ENCODE data around the gene MRPL12.

Gene MRPL12

GRCh38 chr17:81697261-81698044, 5.7 kb upstream of the MRPL12 start:
- Mint-ChIP-seq H3K27ac (ENCODE audit: low read depth) (peak overlapping the region; percentile 25), H3K9me3 (no peaks in the 10 kb centered on the region), H3K4me3 (no peak overlapping the region), H3K4me1 (peaks cover 17% of the 10 kb centered on the region), H3K27me3 (no peaks in the 10 kb centered on the region), H3K36me3 (ENCODE audit: insufficient read depth) (peaks cover 22% of the 10 kb centered on the region)
- ATAC-seq (replicated peaks; ENCODE audit: extremely low read depth, poor library complexity, severe bottlenecking): no peak
- DNase-seq (ENCODE audit: low spot score in 2 of 2): no peak

GRCh38 chr17:81700353-81701287, 2.5 kb upstream of the MRPL12 start:
- H3K9me3 Mint-ChIP-seq: no peaks in the 10 kb centered on the region
- DNase-seq (ENCODE audit: low spot score in 2 of 2): no peak
- ATAC-seq (replicated peaks; ENCODE audit: extremely low read depth, poor library complexity, severe bottlenecking): no peak
- H3K27ac Mint-ChIP-seq (ENCODE audit: low read depth): peak overlapping the region; percentile 95
- peaks cover 40% of the 10 kb centered on the region for H3K36me3 Mint-ChIP-seq (ENCODE audit: insufficient read depth)
- peaks cover 24% of the 10 kb centered on the region for H3K4me1 Mint-ChIP-seq
- H3K4me3 Mint-ChIP-seq: peak overlapping the region; percentile 91
- no peaks in the 10 kb centered on the region for H3K27me3 Mint-ChIP-seq

- Mint-ChIP-seq H3K36me3 (ENCODE audit: insufficient read depth) (peaks cover 42% of the 10 kb centered on the region), H3K27me3 (no peaks in the 10 kb centered on the region), H3K27ac (ENCODE audit: low read depth) (peak overlapping the region; percentile 95), H3K4me1 (peaks cover 29% of the 10 kb centered on the region), H3K9me3 (no peaks in the 10 kb centered on the region), H3K4me3 (peak overlapping the region; percentile 91)
- DNase-seq (ENCODE audit: low spot score in 2 of 2) (no peak), ATAC-seq (replicated peaks; ENCODE audit: extremely low read depth, poor library complexity, severe bottlenecking) (no peak)
These were observed 1.7 kb upstream of the MRPL12 start for GRCh38 chr17:81701288-81702071.

GRCh38 chr17:81703747-81704654, 834 bp downstream of the MRPL12 start:
- H3K4me1 Mint-ChIP-seq: peaks cover 34% of the 10 kb centered on the region
- ATAC-seq (replicated peaks; ENCODE audit: extremely low read depth, poor library complexity, severe bottlenecking): peak; percentile 34
- no peak for DNase-seq (ENCODE audit: low spot score in 2 of 2)
- no peaks in the 10 kb centered on the region for H3K27me3 Mint-ChIP-seq
- no peaks in the 10 kb centered on the region for H3K9me3 Mint-ChIP-seq
- H3K27ac Mint-ChIP-seq (ENCODE audit: low read depth): peak overlapping the region; percentile 95
- peaks cover 43% of the 10 kb centered on the region for H3K36me3 Mint-ChIP-seq (ENCODE audit: insufficient read depth)
- H3K4me3 Mint-ChIP-seq: peak overlapping the region; percentile 91

GRCh38 chr17:81705518-81706231, 2.5 kb downstream of the MRPL12 start:
- H3K9me3 Mint-ChIP-seq: no peaks in the 10 kb centered on the region
- peaks cover 40% of the 10 kb centered on the region for H3K36me3 Mint-ChIP-seq (ENCODE audit: insufficient read depth)
- peak overlapping the region; percentile 14 for H3K27ac Mint-ChIP-seq (ENCODE audit: low read depth)
- no peak for ATAC-seq (replicated peaks; ENCODE audit: extremely low read depth, poor library complexity, severe bottlenecking)
- no peak for DNase-seq (ENCODE audit: low spot score in 2 of 2)
- peaks cover 32% of the 10 kb centered on the region for H3K4me1 Mint-ChIP-seq
- no peaks in the 10 kb centered on the region for H3K27me3 Mint-ChIP-seq
- H3K4me3 Mint-ChIP-seq: no peak overlapping the region

- no peak for DNase-seq (ENCODE audit: low spot score in 2 of 2)
- no peak for ATAC-seq (replicated peaks; ENCODE audit: extremely low read depth, poor library complexity, severe bottlenecking)
- Mint-ChIP-seq H3K36me3 (ENCODE audit: insufficient read depth) (peaks cover 40% of the 10 kb centered on the region), H3K27me3 (no peaks in the 10 kb centered on the region), H3K4me1 (peaks cover 27% of the 10 kb centered on the region), H3K9me3 (no peaks in the 10 kb centered on the region), H3K4me3 (no peak overlapping the region), H3K27ac (ENCODE audit: low read depth) (no peak overlapping the region)
These were observed 3.1 kb downstream of the MRPL12 start for GRCh38 chr17:81706232-81706611.

- Mint-ChIP-seq H3K4me1 (peaks cover 21% of the 10 kb centered on the region), H3K36me3 (ENCODE audit: insufficient read depth) (peaks cover 39% of the 10 kb centered on the region), H3K9me3 (no peaks in the 10 kb centered on the region), H3K4me3 (no peak overlapping the region), H3K27me3 (no peaks in the 10 kb centered on the region), H3K27ac (ENCODE audit: low read depth) (no peak overlapping the region)
- DNase-seq (ENCODE audit: low spot score in 2 of 2): no peak
- no peak for ATAC-seq (replicated peaks; ENCODE audit: extremely low read depth, poor library complexity, severe bottlenecking)
These were observed 3.8 kb downstream of the MRPL12 start for GRCh38 chr17:81706757-81707624.

GRCh38 chr17:81707725-81708646, 4.8 kb downstream of the MRPL12 start:
- Mint-ChIP-seq H3K27me3 (no peaks in the 10 kb centered on the region), H3K4me3 (no peak overlapping the region), H3K36me3 (ENCODE audit: insufficient read depth) (peaks cover 34% of the 10 kb centered on the region), H3K9me3 (no peaks in the 10 kb centered on the region), H3K4me1 (peaks cover 17% of the 10 kb centered on the region), H3K27ac (ENCODE audit: low read depth) (no peak overlapping the region)
- ATAC-seq (replicated peaks; ENCODE audit: extremely low read depth, poor library complexity, severe bottlenecking) (no peak), DNase-seq (ENCODE audit: low spot score in 2 of 2) (no peak)

GRCh38 chr17:81708739-81709185, 5.6 kb downstream of the MRPL12 start:
- no peak for DNase-seq (ENCODE audit: low spot score in 2 of 2)
- no peaks in the 10 kb centered on the region for H3K27me3 Mint-ChIP-seq
- no peak overlapping the region for H3K27ac Mint-ChIP-seq (ENCODE audit: low read depth)
- no peaks in the 10 kb centered on the region for H3K9me3 Mint-ChIP-seq
- H3K36me3 Mint-ChIP-seq (ENCODE audit: insufficient read depth): peaks cover 31% of the 10 kb centered on the region
- peaks cover 17% of the 10 kb centered on the region for H3K4me1 Mint-ChIP-seq
- no peak for ATAC-seq (replicated peaks; ENCODE audit: extremely low read depth, poor library complexity, severe bottlenecking)
- H3K4me3 Mint-ChIP-seq: no peak overlapping the region
